Measurements from ENCODE around the gene TANC1. TPM values are rescaled to one million over a fixed set of nuclear protein-coding genes. Genes with fewer than 3 reads are reported as not detected.
A peak's percentile ranks its signal among the peaks of the same experiment; 100 is the strongest.

The TANC1 gene
- total RNA-seq, 1 experiment from 2014 or later: 21.1 TPM

GRCh38 chr2:159267921-159268320 is 299.5 kb downstream of the TANC1 start:
- peaks cover 21% of the 10 kb centered on the region for H3K4me1 ChIP-seq

GRCh38 chr2:159270744-159271379 is 302.4 kb downstream of the TANC1 start:
- intact Hi-C loops (cut with micrococcal nuclease; ENCODE audit: unreplicated experiment): no loop called here
- no peak for DNase-seq
- Histone ChIP-seq H3K9me3 (no peaks in the 10 kb centered on the region), H3K27me3 (replicated peaks; ENCODE audit: control insufficient read depth, insufficient read depth, low read length) (no peaks in the 10 kb centered on the region), H3K4me3 (ENCODE audit: low read depth, low read length) (no peak overlapping the region), H3K36me3 (ENCODE audit: control insufficient read depth, insufficient read depth, low read length) (no peaks in the 10 kb centered on the region; the same call in 1 of the 2 replicates), H3K4me1 (peaks cover 15% of the 10 kb centered on the region)
- H3K27me3 Mint-ChIP-seq (ENCODE audit: insufficient read depth, unreplicated experiment): no peaks in the 10 kb centered on the region
- no peak overlapping the region for H3K4me3 Mint-ChIP-seq (ENCODE audit: unreplicated experiment)
- POLR2A ChIA-PET: interaction anchor here (1.8 kb wide), 1 partner anchor 15 kb away, joined by 10 read pairs; no protein-coding TSS in a partner anchor
- peaks cover 49% of the 10 kb centered on the region for H3K36me3 Mint-ChIP-seq (ENCODE audit: insufficient read depth, unreplicated experiment)
- CTCF ChIA-PET: interaction anchor here (1.9 kb wide), 1 partner anchor 15 kb away, joined by 7 read pairs; no protein-coding TSS in a partner anchor
- H3K9me3 Mint-ChIP-seq (ENCODE audit: unreplicated experiment): no peaks in the 10 kb centered on the region
- BruUV-seq (replicated peaks): no TSS peak
- peaks cover 45% of the 10 kb centered on the region for H3K4me1 Mint-ChIP-seq (ENCODE audit: low read depth, unreplicated experiment)
- H3K27ac Mint-ChIP-seq (ENCODE audit: unreplicated experiment): peak overlapping the region; percentile 95
- TF ChIP-seq CTCF (IDR thresholded peaks at IDR 0.05; ENCODE audit: insufficient read depth in 1 of 2, low read depth in 1 of 2, low read length in 1 of 2, severe bottlenecking in 1 of 2, unreplicated experiment in 1 of 2): no peak

More at GRCh38 chr2:159267921-159268320, 299.5 kb downstream of the TANC1 start:
- Histone ChIP-seq H3K4me3 (ENCODE audit: low read depth, low read length) (no peak overlapping the region), H3K9me3 (no peaks in the 10 kb centered on the region), H3K36me3 (ENCODE audit: control insufficient read depth, insufficient read depth, low read length) (no peaks in the 10 kb centered on the region), H3K27me3 (replicated peaks; ENCODE audit: control insufficient read depth, insufficient read depth, low read length) (no peaks in the 10 kb centered on the region)
- POLR2A ChIA-PET: no interaction called here
- TF ChIP-seq CTCF (IDR thresholded peaks at IDR 0.05; ENCODE audit: insufficient read depth in 1 of 2, low read depth in 1 of 2, low read length in 1 of 2, severe bottlenecking in 1 of 2, unreplicated experiment in 1 of 2): no peak
- no TSS peak for BruUV-seq (replicated peaks)
- H3K9me3 Mint-ChIP-seq (ENCODE audit: unreplicated experiment): no peaks in the 10 kb centered on the region
- CTCF ChIA-PET: no interaction called here
- peaks cover 45% of the 10 kb centered on the region for H3K36me3 Mint-ChIP-seq (ENCODE audit: insufficient read depth, unreplicated experiment)
- peaks cover 43% of the 10 kb centered on the region for H3K4me1 Mint-ChIP-seq (ENCODE audit: low read depth, unreplicated experiment)
- intact Hi-C loops (cut with micrococcal nuclease; ENCODE audit: unreplicated experiment): loop anchor here (5.0 kb wide), 1 partner anchor 56 kb away; no protein-coding TSS in a partner anchor
- peak overlapping the region; percentile 26 for H3K27ac Mint-ChIP-seq (ENCODE audit: unreplicated experiment)
- DNase-seq: no peak
- no peaks in the 10 kb centered on the region for H3K27me3 Mint-ChIP-seq (ENCODE audit: insufficient read depth, unreplicated experiment)
- no peak overlapping the region for H3K4me3 Mint-ChIP-seq (ENCODE audit: unreplicated experiment)

- H3K9me3 Mint-ChIP-seq (ENCODE audit: unreplicated experiment): no peaks in the 10 kb centered on the region
- peaks cover 45% of the 10 kb centered on the region for H3K36me3 Mint-ChIP-seq (ENCODE audit: insufficient read depth, unreplicated experiment)
- H3K4me3 ChIP-seq (ENCODE audit: low read depth, low read length): no peak overlapping the region
- H3K9me3 ChIP-seq: no peaks in the 10 kb centered on the region
- peaks cover 43% of the 10 kb centered on the region for H3K4me1 Mint-ChIP-seq (ENCODE audit: low read depth, unreplicated experiment)
- H3K4me3 Mint-ChIP-seq (ENCODE audit: unreplicated experiment): peak overlapping the region; percentile 73
- intact Hi-C loops (cut with micrococcal nuclease; ENCODE audit: unreplicated experiment): loop anchor here (1.0 kb wide), 1 partner anchor 14 kb away; the partner anchor contains the start of gene WDSUB1
- H3K4me1 ChIP-seq: peaks cover 14% of the 10 kb centered on the region
- ChIA-PET CTCF (interaction anchor here (0.6 to 1.9 kb wide), 3 partner anchors 14 to 22 kb away, joined by 3 to 7 read pairs (median 3); no protein-coding TSS in a partner anchor), POLR2A (interaction anchor here (1.5 to 1.8 kb wide), 2 partner anchors 13 to 440 kb away, joined by 4 to 10 read pairs; partner anchors contain the start of gene MARCHF7)
- DNase-seq: peak; percentile 68 to 78
- H3K27me3 ChIP-seq (replicated peaks; ENCODE audit: control insufficient read depth, insufficient read depth, low read length): no peaks in the 10 kb centered on the region
- no peaks in the 10 kb centered on the region; the same call in 1 of the 2 replicates for H3K36me3 ChIP-seq (ENCODE audit: control insufficient read depth, insufficient read depth, low read length)
- TF ChIP-seq CTCF (IDR thresholded peaks at IDR 0.05; ENCODE audit: insufficient read depth in 1 of 2, low read depth in 1 of 2, low read length in 1 of 2, severe bottlenecking in 1 of 2, unreplicated experiment in 1 of 2): no peak
- no peaks in the 10 kb centered on the region for H3K27me3 Mint-ChIP-seq (ENCODE audit: insufficient read depth, unreplicated experiment)
- H3K27ac Mint-ChIP-seq (ENCODE audit: unreplicated experiment): peak overlapping the region; percentile 95
- no TSS peak for BruUV-seq (replicated peaks)
These were observed 303.7 kb downstream of the TANC1 start for GRCh38 chr2:159272156-159272555.

Measured in Caco-2 (cell line).